SU-DHL-6 (cell line): Measurements from ENCODE around the gene ANKRD13A.

Experiments
- CTCF ChIP-seq: fragments of 200-600 bp; sonication (generic); IDR thresholded peaks from one replicate; pipeline ENCODE4 v1.5.1; 2017; ENCODE audit warnings: antibody characterized with exemption, mild to moderate bottlenecking, low read length, moderate library complexity; ENCODE audit not compliant: insufficient read depth, poor library complexity, severe bottlenecking
- EZH2phosphoT487 ChIP-seq: fragments of 200-600 bp; sonication (generic), shearing (Covaris generic); conservative IDR thresholded peaks from 2 replicates; pipeline ENCODE4 v1.6.1; 2018; ENCODE audit warnings: mild to moderate bottlenecking, antibody characterized with exemption, low read length, moderate library complexity, mixed read lengths

- TF ChIP-seq CTCF (no peak), EZH2phosphoT487 (no peak)
Observed at GRCh38 chr12:109961612-109962011, 37.6 kb upstream of the ANKRD13A start.
